ENCODE results near the gene GCH1. TPM values are rescaled to one million over a fixed set of nuclear protein-coding genes. Genes with fewer than 3 reads are reported as not detected.
"Not testable (repeated sequence)": the region's sequence is repeated elsewhere in the genome, so short reads cannot be mapped to it uniquely, and the experiment has no call there.

Gene GCH1
- total RNA-seq, 4 donors from 2014 or later: 15.7 to 29.2 (median 28.1) TPM

- H3K27ac ChIP-seq: no peak overlapping the region
- no peak overlapping the region for H3K4me3 ChIP-seq
- no peaks in the 10 kb centered on the region for H3K4me1 ChIP-seq
- H3K9me3 ChIP-seq: no peaks in the 10 kb centered on the region
- no peak for DNase-seq
- H3K36me3 ChIP-seq: no peaks in the 10 kb centered on the region
- no peaks in the 10 kb centered on the region for H3K27me3 ChIP-seq
- TF ChIP-seq POLR2A (IDR thresholded peaks at IDR 0.05) (no peak), CTCF (IDR thresholded peaks at IDR 0.05) (no peak)
Measured at GRCh38 chr14:54918427-54918826, 15.8 kb upstream of the GCH1 start.

DNA sequence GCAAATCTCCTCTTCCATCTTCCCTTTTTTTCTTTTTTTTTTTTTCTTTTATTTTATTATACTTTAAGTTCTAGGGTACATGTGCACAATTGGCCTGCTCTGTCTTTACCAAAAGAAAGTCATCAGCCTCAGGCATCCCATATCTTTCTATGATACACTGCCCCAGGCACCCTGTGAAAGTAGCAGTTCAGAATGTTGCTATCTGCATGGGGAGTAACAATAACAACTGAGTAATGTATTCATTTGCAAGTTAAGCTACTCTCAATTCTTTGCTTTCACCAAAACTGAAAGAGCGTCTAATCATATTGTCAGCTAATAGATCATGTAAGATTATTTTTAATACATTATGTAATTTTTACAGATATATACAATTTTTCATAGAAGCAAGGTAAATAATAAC, 13.5 kb upstream of the GCH1 start:
- no peaks in the 10 kb centered on the region for H3K27me3 ChIP-seq
- DNase-seq: no peak
- H3K4me1 ChIP-seq: no peaks in the 10 kb centered on the region
- H3K9me3 ChIP-seq: no peaks in the 10 kb centered on the region
- H3K36me3 ChIP-seq: no peaks in the 10 kb centered on the region
- H3K4me3 ChIP-seq: no peak overlapping the region
- H3K27ac ChIP-seq: no peak overlapping the region
- TF ChIP-seq CTCF (IDR thresholded peaks at IDR 0.05) (no peak), POLR2A (IDR thresholded peaks at IDR 0.05) (no peak)

DNA sequence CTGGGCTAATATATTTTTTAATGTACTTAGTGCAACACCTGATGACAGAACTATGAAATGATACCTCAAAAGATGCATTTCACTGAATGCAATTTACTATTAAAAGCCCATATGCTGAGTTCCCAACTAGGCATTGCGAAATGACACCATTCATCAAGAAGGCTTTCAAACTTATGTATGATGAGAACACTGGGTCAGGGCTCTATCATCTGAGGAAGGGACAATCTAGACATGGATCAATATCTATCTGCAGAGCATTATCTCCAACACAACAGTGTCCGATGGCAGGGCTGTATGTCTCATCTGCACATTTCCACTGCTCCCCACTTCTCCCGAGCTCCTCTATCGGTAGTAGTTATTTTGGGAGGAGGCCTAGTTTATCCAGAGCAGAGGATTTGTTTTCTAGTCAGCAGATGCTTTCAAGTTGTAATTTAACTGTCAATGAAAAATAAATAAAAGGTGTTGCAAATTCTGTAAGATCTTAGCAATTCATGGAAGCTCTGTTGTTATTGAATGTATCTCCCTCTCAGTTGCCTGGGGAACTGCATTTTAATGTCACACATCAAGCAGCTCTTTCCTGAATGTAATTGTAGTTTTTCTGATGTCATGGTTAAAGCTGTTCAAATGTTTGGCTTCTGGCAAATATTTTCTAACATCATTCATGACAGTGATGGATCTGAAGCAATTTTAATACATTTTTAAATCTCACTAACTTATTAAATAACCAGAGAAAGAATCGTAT, 7.4 kb upstream of the GCH1 start:
- Histone ChIP-seq H3K4me3 (no peak overlapping the region), H3K4me1 (no peaks in the 10 kb centered on the region), H3K27ac (no peak overlapping the region), H3K27me3 (no peaks in the 10 kb centered on the region), H3K9me3 (no peaks in the 10 kb centered on the region), H3K36me3 (no peaks in the 10 kb centered on the region)
- no peak for TF ChIP-seq CTCF (IDR thresholded peaks at IDR 0.05)
- TF ChIP-seq POLR2A (IDR thresholded peaks at IDR 0.05): no peak
- no peak for DNase-seq

GRCh38 chr14:54908973-54909372, 6.3 kb upstream of the GCH1 start:
- not testable (repeated sequence) for DNase-seq, H3K4me1 ChIP-seq, H3K27ac ChIP-seq, H3K4me3 ChIP-seq, H3K27me3 ChIP-seq, H3K36me3 ChIP-seq, H3K9me3 ChIP-seq

DNA sequence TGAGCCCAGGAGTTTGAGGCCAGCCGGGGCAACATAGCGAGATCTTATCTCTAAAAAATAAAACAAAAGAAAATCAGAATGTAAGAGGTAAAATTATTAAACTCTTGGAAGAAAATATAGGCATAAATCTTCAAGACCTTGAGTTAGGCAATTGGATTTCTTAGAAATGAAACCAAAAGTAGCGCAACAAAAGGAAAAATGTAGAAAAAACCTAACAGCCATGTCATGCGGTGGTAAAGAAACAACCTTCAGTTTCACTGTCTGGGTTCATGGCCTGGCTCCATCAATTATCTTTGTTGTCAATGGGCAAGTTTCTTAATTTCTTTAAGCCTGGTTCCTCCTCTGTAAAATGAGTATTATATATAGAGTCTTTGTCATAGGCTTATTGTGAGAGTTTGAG, 5.6 kb upstream of the GCH1 start:
- DNase-seq: no peak
- H3K36me3 ChIP-seq: no peaks in the 10 kb centered on the region

DNA sequence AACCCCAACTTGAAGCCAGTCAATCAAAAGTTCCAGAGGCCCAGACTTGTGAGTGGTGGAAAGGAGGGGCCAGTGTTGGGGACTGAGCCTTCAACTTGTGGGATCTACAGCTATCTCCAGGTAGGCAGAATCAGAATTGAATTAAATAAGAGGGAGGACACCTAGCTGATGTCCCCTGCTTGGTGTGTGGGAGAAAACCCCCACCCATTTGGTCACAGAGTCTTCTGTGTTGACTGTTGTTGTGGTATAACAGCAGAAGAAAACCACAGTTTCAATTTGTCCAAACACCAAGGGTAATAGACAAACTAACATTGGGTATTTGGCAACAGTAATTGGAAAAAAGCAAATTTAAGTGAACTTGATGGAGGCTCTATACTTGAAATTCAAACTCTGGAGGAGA, 3.4 kb upstream of the GCH1 start:
- Histone ChIP-seq H3K27me3 (no peaks in the 10 kb centered on the region), H3K4me3 (no peak overlapping the region), H3K36me3 (no peaks in the 10 kb centered on the region), H3K9me3 (no peaks in the 10 kb centered on the region), H3K4me1 (peaks cover 0 to 4% (median 0%) of the 10 kb centered on the region in 4 donors), H3K27ac (no peak overlapping the region)
- no peak for DNase-seq
- TF ChIP-seq CTCF (IDR thresholded peaks at IDR 0.05) (no peak), POLR2A (IDR thresholded peaks at IDR 0.05) (no peak)

More for the DNA sequence above, 5.6 kb upstream of the GCH1 start:
- TF ChIP-seq POLR2A (IDR thresholded peaks at IDR 0.05) (no peak), CTCF (IDR thresholded peaks at IDR 0.05) (no peak)
- H3K4me1 ChIP-seq: no peaks in the 10 kb centered on the region
- H3K27me3 ChIP-seq: no peaks in the 10 kb centered on the region
- H3K27ac ChIP-seq: no peak overlapping the region
- no peak overlapping the region for H3K4me3 ChIP-seq
- H3K9me3 ChIP-seq: no peaks in the 10 kb centered on the region
